Endothelial cell of umbilical vein (primary cell): ENCODE measurements around the gene C4orf50. TPM values are rescaled to one million over a fixed set of nuclear protein-coding genes. Genes with fewer than 3 reads are reported as not detected.

Experiments used
- BruUV-seq: library from RNA; stranded (reverse); fragments of 400-500 nt; replicated peaks from 2 replicates; lab custom pipeline; 2021; lab: Mats Ljungman, UMichigan
- CTCF ChIA-PET: fragments of 300-600, 350-600 bp; sonication (Branson Sonifier 250); formaldehyde crosslinking; loops from one replicate; lab custom pipeline; 2021; ENCODE audit warnings: antibody characterized with exemption, inconsistent platforms; lab: Charles Lee
- POLR2A ChIA-PET: fragments of 300-600, 350-600 bp; sonication (Branson Sonifier 250); formaldehyde crosslinking; loops from one replicate; lab custom pipeline; 2021; ENCODE audit warnings: antibody characterized with exemption, inconsistent platforms; lab: Charles Lee
- DNase-seq: peaks from one replicate; pipeline ENCODE4 v3.0.0-alpha.2; 2011; ENCODE audit warnings: low read depth, low spot score
- FAIRE-seq: peaks from 2 replicates; lab custom pipeline; 2011; peaks lifted over from hg19 to GRCh38; lab: Jason Lieb, UNC
- H2AFZ ChIP-seq: 2 replicates; pipeline ENCODE4 v1.6.0; 2012; ENCODE audit warnings: low read depth, low read length, control low read depth, inconsistent platforms
- H3K27ac ChIP-seq: 2 replicates; pipeline ENCODE4 v1.5.1; 2011; ENCODE audit warnings: low read depth, mild to moderate bottlenecking, control low read depth, low read length, moderate library complexity; ENCODE audit not compliant: insufficient read depth
- H3K27me3 ChIP-seq, 2 experiments: 2 replicates each; pipeline versions ENCODE4 v1.6.0 to v1.6.1; 2011; ENCODE audit warnings: low read length in 2 of 2, mixed read lengths in 1 of 2; ENCODE audit not compliant: control insufficient read depth in 2 of 2, insufficient read depth in 2 of 2
- H3K36me3 ChIP-seq, 2 experiments: 2 replicates in 1 of 2; 3 replicates in 1 of 2; pipeline ENCODE4 v1.5.1; 2011; ENCODE audit warnings: low read length in 2 of 2, mild to moderate bottlenecking in 1 of 2, moderate library complexity in 1 of 2; ENCODE audit not compliant: control insufficient read depth in 2 of 2, insufficient read depth in 2 of 2; ENCODE audit errors: extremely low read depth in 1 of 2
- H3K4me1 ChIP-seq: 3 replicates; pipeline ENCODE4 v1.5.1; 2011; ENCODE audit warnings: mild to moderate bottlenecking, low read length; ENCODE audit not compliant: control insufficient read depth, insufficient read depth; ENCODE audit errors: extremely low read depth
- H3K4me2 ChIP-seq: 2 replicates; pipeline ENCODE4 v1.6.1; 2011; ENCODE audit warnings: low read length, control low read depth, mixed read lengths; ENCODE audit not compliant: insufficient read depth
- H3K4me3 ChIP-seq, 3 experiments: fragments of 200-600 bp in 1 of 3; sonication (generic), shearing (Covaris generic) in 1 of 3; replicated peaks in 1 of 3; 2 replicates each; pipeline ENCODE4 v1.5.1; 2011 to 2016; ENCODE audit warnings: control low read depth in 3 of 3, low read length in 3 of 3, mild to moderate bottlenecking in 2 of 3, inconsistent platforms in 1 of 3, low read depth in 1 of 3, moderate library complexity in 1 of 3; ENCODE audit not compliant: insufficient read depth in 1 of 3
- H3K79me2 ChIP-seq: 2 replicates; pipeline ENCODE4 v1.6.0; 2012; ENCODE audit warnings: low read length, inconsistent platforms; ENCODE audit not compliant: control insufficient read depth, insufficient read depth
- H3K9ac ChIP-seq: replicated peaks from 2 replicates; pipeline ENCODE3; 2011; ENCODE audit warnings: low read length, control low read depth; ENCODE audit not compliant: insufficient read depth; ENCODE audit errors: extremely low read depth
- H3K9me1 ChIP-seq: replicated peaks from 3 replicates; pipeline ENCODE4 v1.6.0; 2011; ENCODE audit warnings: mild to moderate bottlenecking, low read length; ENCODE audit not compliant: control insufficient read depth, insufficient read depth; ENCODE audit errors: extremely low read depth
- H3K9me3 ChIP-seq: replicated peaks from 2 replicates; pipeline ENCODE4 v1.5.1; 2012; ENCODE audit warnings: low read length, inconsistent platforms; ENCODE audit not compliant: control insufficient read depth, insufficient read depth
- H4K20me1 ChIP-seq: replicated peaks from 2 replicates; pipeline ENCODE3; 2011; ENCODE audit warnings: mild to moderate bottlenecking, low read length; ENCODE audit not compliant: control insufficient read depth, insufficient read depth; ENCODE audit errors: extremely low read depth
- EZH2 ChIP-seq: IDR thresholded peaks from 2 replicates; pipeline ENCODE4 v1.6.1; 2012; ENCODE audit warnings: borderline replicate concordance, low read depth, mild to moderate bottlenecking, moderate library complexity, low read length, inconsistent platforms; ENCODE audit not compliant: severe bottlenecking
- FOS ChIP-seq: IDR thresholded peaks from 2 replicates; pipeline ENCODE4 v1.6.1; 2011; ENCODE audit warnings: mild to moderate bottlenecking, low read length, moderate library complexity, borderline replicate concordance; ENCODE audit not compliant: insufficient read depth
- GATA2 ChIP-seq: IDR thresholded peaks from 2 replicates; pipeline ENCODE4 v1.7.0; 2011; ENCODE audit warnings: low read depth, mild to moderate bottlenecking, moderate library complexity, mixed read lengths, low read length; ENCODE audit not compliant: insufficient read length, insufficient read depth
- JUN ChIP-seq: IDR thresholded peaks from 2 replicates; pipeline ENCODE4 v1.6.1; 2011; ENCODE audit warnings: borderline replicate concordance, low read depth; ENCODE audit not compliant: insufficient read length, insufficient read depth
- MAX ChIP-seq: IDR thresholded peaks from 2 replicates; pipeline ENCODE4 v1.6.1; 2011; ENCODE audit not compliant: insufficient read depth, insufficient read length
- MYC ChIP-seq: IDR thresholded peaks from one replicate; pipeline ENCODE4 v1.6.1; 2011; ENCODE audit warnings: mild to moderate bottlenecking, low read depth, low read length
- POLR2A ChIP-seq: IDR thresholded peaks from 2 replicates; pipeline ENCODE4 v1.6.1; 2012; ENCODE audit warnings: low read depth, mild to moderate bottlenecking, control low read depth, low read length
- POLR2AphosphoS5 ChIP-seq: IDR thresholded peaks from 2 replicates; pipeline ENCODE4 v1.6.1; 2012; ENCODE audit warnings: low read depth, mild to moderate bottlenecking, control low read depth, low read length, moderate library complexity; ENCODE audit not compliant: insufficient read depth
- dilution Hi-C: fragments of 300-500 bp; cut with MboI; formaldehyde crosslinking; loops from one replicate; pipeline ENCODE4 v1.15.0; 2019; ENCODE audit warnings: low sequenced_read_pairs; ENCODE audit not compliant: extremely low pct_ligation_motif_present
- intact Hi-C: fragments of 100-400 bp; cut with micrococcal nuclease; formaldehyde crosslinking; loops from one replicate; pipeline ENCODE4 v1.10.0; 2022
- polyA plus RNA-seq, 4 experiments: library from polyadenylated mRNA; depleted of rRNA in 3 of 4; stranded (reverse) in 3 of 4; unstranded in 1 of 4; fragments of >200 nt; gene quantifications; 2 replicates each; pipeline versions ENCODE4 v1.2.1 to v1.2.3, GENCODE V29; 2011 to 2012; ENCODE audit warnings: missing spikeins in 1 of 4
- total RNA-seq: library from RNA; stranded (reverse); gene quantifications from 2 replicates; pipeline ENCODE4 v1.2.3, GENCODE V29; 2021
- TF ChIP-seq, protein P1 (sequence below), 2 donors: IDR thresholded peaks; 1 replicate in 1 of 2; 2 replicates in 1 of 2; pipeline ENCODE4 v1.5.1; 2011; ENCODE audit warnings: low read length in 2 of 2, mild to moderate bottlenecking in 2 of 2, moderate library complexity in 2 of 2, control low read depth in 1 of 2, inconsistent platforms in 1 of 2, low read depth in 1 of 2; ENCODE audit not compliant: insufficient read depth in 1 of 2; ENCODE audit errors: extremely low read depth in 1 of 2

Gene C4orf50
- total and polyA plus RNA-seq, 2 donors (not counting 3 experiments of a cell fraction or from before 2014, with no cell fraction given), result not detected

DNA sequence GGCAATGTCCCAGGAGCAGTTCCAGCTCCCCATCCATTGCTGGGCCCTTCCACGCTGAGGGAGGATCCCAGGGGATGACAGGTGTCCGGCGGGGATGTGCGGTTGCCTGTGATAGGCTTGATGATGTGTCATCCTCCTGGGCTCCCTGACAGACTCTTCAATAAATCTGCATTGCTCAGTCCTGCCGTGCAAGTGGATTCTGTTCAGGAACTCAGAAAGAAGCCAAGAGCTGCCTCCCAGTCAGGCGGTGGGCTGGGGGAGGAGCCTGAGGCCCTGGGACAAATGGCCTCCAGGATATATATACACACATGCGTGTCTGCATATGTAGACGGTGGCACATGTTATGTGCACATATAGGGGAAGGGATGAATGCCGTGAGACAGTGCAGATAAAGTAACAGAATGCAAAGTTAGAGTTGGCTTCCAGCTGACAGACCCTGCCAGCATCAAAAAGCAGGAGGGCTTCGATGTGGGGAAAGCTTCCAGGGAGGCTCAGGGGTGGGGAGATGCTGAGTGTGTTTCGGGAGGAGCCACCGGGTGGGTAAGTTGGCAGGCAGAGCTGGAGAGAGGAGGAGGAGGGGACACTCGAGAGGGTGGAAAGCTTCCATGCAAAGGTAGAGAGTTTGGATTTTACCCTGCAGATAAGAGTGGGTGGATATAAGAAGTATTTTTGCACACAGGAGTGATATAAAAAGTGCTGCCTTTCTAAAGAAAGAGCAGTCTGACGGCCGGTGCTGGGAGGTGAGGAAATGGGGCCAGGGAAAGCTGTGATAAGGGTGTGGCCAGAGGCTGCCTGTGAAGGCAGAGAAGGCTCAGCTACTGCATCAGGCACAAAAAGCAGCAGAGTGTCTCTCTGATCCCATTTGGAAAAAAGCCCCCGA is 96.9 kb downstream of the C4orf50 start:
- FAIRE-seq, result no peak
- intact Hi-C loops, result no loop called here

GRCh38 chr4:5919571-5919970 is 98.7 kb downstream of the C4orf50 start:
- Histone ChIP-seq H4K20me1 (no peaks in the 10 kb centered on the region), H3K4me1 (no peaks in the 10 kb centered on the region), H3K79me2 (no peaks in the 10 kb centered on the region), H2AFZ (no peak overlapping the region), H3K36me3 (no peaks in the 10 kb centered on the region), H3K9ac (no peak overlapping the region), H3K9me1 (no peaks in the 10 kb centered on the region), H3K9me3 (no peaks in the 10 kb centered on the region), H3K4me2 (no peak overlapping the region), H3K27ac (no peak overlapping the region), H3K4me3 (no peak overlapping the region), H3K27me3 (no peaks in the 10 kb centered on the region)
- TF ChIP-seq POLR2AphosphoS5 (no peak), MYC (no peak), POLR2A (no peak), GATA2 (no peak), JUN (no peak), MAX (no peak), EZH2 (no peak), FOS (no peak)
- TF ChIP-seq, protein P1, sequence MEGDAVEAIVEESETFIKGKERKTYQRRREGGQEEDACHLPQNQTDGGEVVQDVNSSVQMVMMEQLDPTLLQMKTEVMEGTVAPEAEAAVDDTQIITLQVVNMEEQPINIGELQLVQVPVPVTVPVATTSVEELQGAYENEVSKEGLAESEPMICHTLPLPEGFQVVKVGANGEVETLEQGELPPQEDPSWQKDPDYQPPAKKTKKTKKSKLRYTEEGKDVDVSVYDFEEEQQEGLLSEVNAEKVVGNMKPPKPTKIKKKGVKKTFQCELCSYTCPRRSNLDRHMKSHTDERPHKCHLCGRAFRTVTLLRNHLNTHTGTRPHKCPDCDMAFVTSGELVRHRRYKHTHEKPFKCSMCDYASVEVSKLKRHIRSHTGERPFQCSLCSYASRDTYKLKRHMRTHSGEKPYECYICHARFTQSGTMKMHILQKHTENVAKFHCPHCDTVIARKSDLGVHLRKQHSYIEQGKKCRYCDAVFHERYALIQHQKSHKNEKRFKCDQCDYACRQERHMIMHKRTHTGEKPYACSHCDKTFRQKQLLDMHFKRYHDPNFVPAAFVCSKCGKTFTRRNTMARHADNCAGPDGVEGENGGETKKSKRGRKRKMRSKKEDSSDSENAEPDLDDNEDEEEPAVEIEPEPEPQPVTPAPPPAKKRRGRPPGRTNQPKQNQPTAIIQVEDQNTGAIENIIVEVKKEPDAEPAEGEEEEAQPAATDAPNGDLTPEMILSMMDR (IDR thresholded peaks at IDR 0.05; ENCODE audit: extremely low read depth in 1 of 2, insufficient read depth in 1 of 2, low read depth in 1 of 2, low read length in 2 of 2), result no peak
- FAIRE-seq (no peak), DNase-seq (no peak)
- no TSS peak for BruUV-seq
- POLR2A ChIA-PET, result no interaction called here
- CTCF ChIA-PET, result interaction anchor here (0.5 kb wide), 1 partner anchor 29 kb away, joined by 3 read pairs; no protein-coding TSS in a partner anchor
- dilution Hi-C loops, result no loop called here
- intact Hi-C loops, result no loop called here

More for the DNA sequence above, 96.9 kb downstream of the C4orf50 start:
- Histone ChIP-seq H3K9me3 (no peaks in the 10 kb centered on the region), H3K4me3 (no peak overlapping the region), H3K79me2 (no peaks in the 10 kb centered on the region), H3K4me1 (no peaks in the 10 kb centered on the region), H3K27me3 (no peaks in the 10 kb centered on the region), H3K36me3 (no peaks in the 10 kb centered on the region), H2AFZ (no peak overlapping the region), H3K4me2 (no peak overlapping the region), H3K27ac (no peak overlapping the region), H3K9me1 (no peaks in the 10 kb centered on the region), H3K9ac (no peak overlapping the region), H4K20me1 (no peaks in the 10 kb centered on the region)
- ChIA-PET POLR2A (no interaction called here), CTCF (no interaction called here)
- dilution Hi-C loops, result no loop called here
- BruUV-seq, result no TSS peak
- TF ChIP-seq POLR2AphosphoS5, result no peak
- no peak for DNase-seq
